ENCODE results near the gene SLAMF1. TPM values are rescaled to one million over a fixed set of nuclear protein-coding genes. Genes with fewer than 3 reads are reported as not detected.

The SLAMF1 gene
- total RNA-seq, 6 experiments from 2014 or later: not detected

- no peak for TF ChIP-seq CTCF (IDR thresholded peaks at IDR 0.05)
- H3K27me3 Mint-ChIP-seq (ENCODE audit: insufficient read depth): peaks cover 20% of the 10 kb centered on the region
- no peak overlapping the region for H3K4me3 Mint-ChIP-seq
- H3K9me3 Mint-ChIP-seq: no peaks in the 10 kb centered on the region
- H3K27ac Mint-ChIP-seq: no peak overlapping the region
- H3K36me3 Mint-ChIP-seq (ENCODE audit: low read depth): no peaks in the 10 kb centered on the region
- DNase-seq: no peak
- H3K4me1 Mint-ChIP-seq (ENCODE audit: low read depth): no peaks in the 10 kb centered on the region
Measured at GRCh38 chr1:160610569-160611242, 36.1 kb downstream of the SLAMF1 start.

GRCh38 chr1:160608941-160609340 lies 37.9 kb downstream of the SLAMF1 start:
- Mint-ChIP-seq H3K9me3 (no peaks in the 10 kb centered on the region), H3K27ac (no peak overlapping the region), H3K4me3 (no peak overlapping the region), H3K4me1 (ENCODE audit: low read depth) (no peaks in the 10 kb centered on the region), H3K27me3 (ENCODE audit: insufficient read depth) (peaks cover 15% of the 10 kb centered on the region), H3K36me3 (ENCODE audit: low read depth) (no peaks in the 10 kb centered on the region)
- no peak for TF ChIP-seq CTCF (IDR thresholded peaks at IDR 0.05)
- DNase-seq: no peak

GRCh38 chr1:160608514-160608913 lies 38.3 kb downstream of the SLAMF1 start:
- Mint-ChIP-seq H3K27ac (no peak overlapping the region), H3K4me1 (ENCODE audit: low read depth) (no peaks in the 10 kb centered on the region), H3K9me3 (no peaks in the 10 kb centered on the region), H3K36me3 (ENCODE audit: low read depth) (no peaks in the 10 kb centered on the region), H3K4me3 (no peak overlapping the region), H3K27me3 (ENCODE audit: insufficient read depth) (peaks cover 12% of the 10 kb centered on the region)
- TF ChIP-seq CTCF (IDR thresholded peaks at IDR 0.05): no peak
- DNase-seq: no peak

GRCh38 chr1:160608057-160608456 lies 38.8 kb downstream of the SLAMF1 start:
- DNase-seq: no peak
- Mint-ChIP-seq H3K36me3 (ENCODE audit: low read depth) (no peaks in the 10 kb centered on the region), H3K27me3 (ENCODE audit: insufficient read depth) (peaks cover 11% of the 10 kb centered on the region), H3K4me3 (no peak overlapping the region), H3K4me1 (ENCODE audit: low read depth) (no peaks in the 10 kb centered on the region), H3K9me3 (no peaks in the 10 kb centered on the region), H3K27ac (no peak overlapping the region)
- no peak for TF ChIP-seq CTCF (IDR thresholded peaks at IDR 0.05)

GRCh38 chr1:160607672-160608032 lies 39.2 kb downstream of the SLAMF1 start:
- no peak overlapping the region for H3K27ac Mint-ChIP-seq
- DNase-seq: no peak
- H3K4me1 Mint-ChIP-seq (ENCODE audit: low read depth): no peaks in the 10 kb centered on the region
- peaks cover 8% of the 10 kb centered on the region for H3K27me3 Mint-ChIP-seq (ENCODE audit: insufficient read depth)
- no peak for TF ChIP-seq CTCF (IDR thresholded peaks at IDR 0.05)
- no peak overlapping the region for H3K4me3 Mint-ChIP-seq
- no peaks in the 10 kb centered on the region for H3K9me3 Mint-ChIP-seq
- no peaks in the 10 kb centered on the region for H3K36me3 Mint-ChIP-seq (ENCODE audit: low read depth)
